ENCODE data around the gene PAK4. TPM values are rescaled to one million over a fixed set of nuclear protein-coding genes. Genes with fewer than 3 reads are reported as not detected.

The PAK4 gene
- total and polyA plus RNA-seq, 2 of the 13 experiments (the other 11 are each of a cell fraction or from before 2014, with no cell fraction given), result 9.5 to 17.8 TPM

DNA sequence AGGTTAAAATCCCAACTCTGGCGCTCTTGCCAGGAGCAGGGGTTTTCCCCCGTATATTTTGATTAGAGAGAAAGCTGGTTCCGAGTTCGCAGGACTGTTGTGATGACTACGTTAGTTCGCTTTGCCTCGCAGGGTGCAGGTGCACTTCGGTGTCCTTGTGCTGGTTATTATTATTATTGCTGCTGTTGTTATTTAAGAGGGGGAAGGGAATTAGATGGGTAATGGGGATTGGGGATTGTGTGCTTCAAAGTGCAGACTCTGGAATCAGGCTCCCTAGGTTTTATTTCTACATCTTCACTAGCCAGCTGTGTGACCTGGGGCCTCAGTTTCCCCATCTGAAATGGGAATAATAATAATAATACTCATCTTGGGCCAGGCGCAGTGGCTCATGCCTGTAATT is 26.2 kb upstream of the PAK4 start:
- H3K27me3 ChIP-seq (ENCODE audit: control insufficient read depth in 1 of 2, insufficient read depth in 2 of 2, low read length in 2 of 2), result no peaks in the 10 kb centered on the region
- H3K9ac ChIP-seq (ENCODE audit: insufficient read depth, low read depth, low read length), result no peak overlapping the region
- H3K4me2 ChIP-seq (ENCODE audit: low read depth, low read length), result no peak overlapping the region
- no peaks in the 10 kb centered on the region for H4K20me1 ChIP-seq (ENCODE audit: insufficient read depth, low read length)
- H3K4me1 ChIP-seq (ENCODE audit: insufficient read depth, low read length), result peaks cover 22% of the 10 kb centered on the region
- no peak overlapping the region for H3K4me3 ChIP-seq (replicated peaks in 1 of 3; ENCODE audit: insufficient read depth in 1 of 3, low read depth in 2 of 3, low read length in 3 of 3)
- no TSS peak for BruUV-seq (replicated peaks)
- H3K27ac ChIP-seq (ENCODE audit: extremely low read length, insufficient read depth, low read length), result no peak overlapping the region
- H3K79me2 ChIP-seq (ENCODE audit: insufficient read depth, low read length), result no peaks in the 10 kb centered on the region
- CTCF ChIA-PET (ENCODE audit: low intra/inter-chr PET ratio, low total read pairs), result no interaction called here
- intact Hi-C loops (cut with micrococcal nuclease; ENCODE audit: unreplicated experiment) (no loop called here), in situ Hi-C loops (cut with HindIII; ENCODE audit: extremely low pct_ligation_motif_present, low pct_unique_long_range_greater_than_20kb) (no loop called here)
- 78% methylated on average over 9 of the region's 9 CpGs for WGBS (ENCODE audit: low lambda C conversion rate)
- ATAC-seq (no peak), DNase-seq (ENCODE audit: low spot score) (no peak), FAIRE-seq (no peak)
- POLR2A ChIA-PET, result no interaction called here
- no peaks in the 10 kb centered on the region for H3K36me3 ChIP-seq (replicated peaks in 1 of 2; ENCODE audit: control insufficient read depth in 1 of 2, insufficient read depth in 2 of 2, low read length in 2 of 2)
- no peak overlapping the region for H2AFZ ChIP-seq (ENCODE audit: low read length)
- no peaks in the 10 kb centered on the region for H3K9me3 ChIP-seq (ENCODE audit: low read length)
- TF ChIP-seq MED1 (CRISPR knock-in tag; IDR thresholded peaks at IDR 0.05) (no peak), ZNF749 (CRISPR knock-in tag; IDR thresholded peaks at IDR 0.05; ENCODE audit: borderline replicate concordance) (no peak), KAT7 (CRISPR knock-in tag; IDR thresholded peaks at IDR 0.05; ENCODE audit: borderline replicate concordance) (no peak), ZNF674 (CRISPR knock-in tag; IDR thresholded peaks at IDR 0.05; ENCODE audit: low read depth) (no peak), ZNF660 (CRISPR knock-in tag; IDR thresholded peaks at IDR 0.05; ENCODE audit: borderline replicate concordance, low read depth) (no peak), AGO1 (IDR thresholded peaks at IDR 0.05; ENCODE audit: low read depth, low read length, poor library complexity, severe bottlenecking) (no peak), PRMT3 (CRISPR knock-in tag; IDR thresholded peaks at IDR 0.05; ENCODE audit: borderline replicate concordance, low read depth) (no peak), KLF16 (CRISPR knock-in tag; IDR thresholded peaks at IDR 0.05) (no peak), ZFP90 (CRISPR knock-in tag; IDR thresholded peaks at IDR 0.05; ENCODE audit: borderline replicate concordance) (no peak), ELF1 (CRISPR knock-in tag; IDR thresholded peaks at IDR 0.05) (no peak), ZBTB20 (CRISPR knock-in tag; IDR thresholded peaks at IDR 0.05; ENCODE audit: borderline replicate concordance, low read depth) (no peak)
- TF ChIP-seq, protein P1, sequence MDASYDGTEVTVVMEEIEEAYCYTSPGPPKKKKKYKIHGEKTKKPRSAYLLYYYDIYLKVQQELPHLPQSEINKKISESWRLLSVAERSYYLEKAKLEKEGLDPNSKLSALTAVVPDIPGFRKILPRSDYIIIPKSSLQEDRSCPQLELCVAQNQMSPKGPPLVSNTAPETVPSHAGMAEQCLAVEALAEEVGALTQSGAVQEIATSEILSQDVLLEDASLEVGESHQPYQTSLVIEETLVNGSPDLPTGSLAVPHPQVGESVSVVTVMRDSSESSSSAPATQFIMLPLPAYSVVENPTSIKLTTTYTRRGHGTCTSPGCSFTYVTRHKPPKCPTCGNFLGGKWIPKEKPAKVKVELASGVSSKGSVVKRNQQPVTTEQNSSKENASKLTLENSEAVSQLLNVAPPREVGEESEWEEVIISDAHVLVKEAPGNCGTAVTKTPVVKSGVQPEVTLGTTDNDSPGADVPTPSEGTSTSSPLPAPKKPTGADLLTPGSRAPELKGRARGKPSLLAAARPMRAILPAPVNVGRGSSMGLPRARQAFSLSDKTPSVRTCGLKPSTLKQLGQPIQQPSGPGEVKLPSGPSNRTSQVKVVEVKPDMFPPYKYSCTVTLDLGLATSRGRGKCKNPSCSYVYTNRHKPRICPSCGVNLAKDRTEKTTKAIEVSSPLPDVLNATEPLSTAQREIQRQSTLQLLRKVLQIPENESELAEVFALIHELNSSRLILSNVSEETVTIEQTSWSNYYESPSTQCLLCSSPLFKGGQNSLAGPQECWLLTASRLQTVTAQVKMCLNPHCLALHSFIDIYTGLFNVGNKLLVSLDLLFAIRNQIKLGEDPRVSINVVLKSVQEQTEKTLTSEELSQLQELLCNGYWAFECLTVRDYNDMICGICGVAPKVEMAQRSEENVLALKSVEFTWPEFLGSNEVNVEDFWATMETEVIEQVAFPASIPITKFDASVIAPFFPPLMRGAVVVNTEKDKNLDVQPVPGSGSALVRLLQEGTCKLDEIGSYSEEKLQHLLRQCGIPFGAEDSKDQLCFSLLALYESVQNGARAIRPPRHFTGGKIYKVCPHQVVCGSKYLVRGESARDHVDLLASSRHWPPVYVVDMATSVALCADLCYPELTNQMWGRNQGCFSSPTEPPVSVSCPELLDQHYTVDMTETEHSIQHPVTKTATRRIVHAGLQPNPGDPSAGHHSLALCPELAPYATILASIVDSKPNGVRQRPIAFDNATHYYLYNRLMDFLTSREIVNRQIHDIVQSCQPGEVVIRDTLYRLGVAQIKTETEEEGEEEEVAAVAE (CRISPR knock-in tag; IDR thresholded peaks at IDR 0.05; ENCODE audit: borderline replicate concordance), result no peak
- TF ChIP-seq, protein P2, sequence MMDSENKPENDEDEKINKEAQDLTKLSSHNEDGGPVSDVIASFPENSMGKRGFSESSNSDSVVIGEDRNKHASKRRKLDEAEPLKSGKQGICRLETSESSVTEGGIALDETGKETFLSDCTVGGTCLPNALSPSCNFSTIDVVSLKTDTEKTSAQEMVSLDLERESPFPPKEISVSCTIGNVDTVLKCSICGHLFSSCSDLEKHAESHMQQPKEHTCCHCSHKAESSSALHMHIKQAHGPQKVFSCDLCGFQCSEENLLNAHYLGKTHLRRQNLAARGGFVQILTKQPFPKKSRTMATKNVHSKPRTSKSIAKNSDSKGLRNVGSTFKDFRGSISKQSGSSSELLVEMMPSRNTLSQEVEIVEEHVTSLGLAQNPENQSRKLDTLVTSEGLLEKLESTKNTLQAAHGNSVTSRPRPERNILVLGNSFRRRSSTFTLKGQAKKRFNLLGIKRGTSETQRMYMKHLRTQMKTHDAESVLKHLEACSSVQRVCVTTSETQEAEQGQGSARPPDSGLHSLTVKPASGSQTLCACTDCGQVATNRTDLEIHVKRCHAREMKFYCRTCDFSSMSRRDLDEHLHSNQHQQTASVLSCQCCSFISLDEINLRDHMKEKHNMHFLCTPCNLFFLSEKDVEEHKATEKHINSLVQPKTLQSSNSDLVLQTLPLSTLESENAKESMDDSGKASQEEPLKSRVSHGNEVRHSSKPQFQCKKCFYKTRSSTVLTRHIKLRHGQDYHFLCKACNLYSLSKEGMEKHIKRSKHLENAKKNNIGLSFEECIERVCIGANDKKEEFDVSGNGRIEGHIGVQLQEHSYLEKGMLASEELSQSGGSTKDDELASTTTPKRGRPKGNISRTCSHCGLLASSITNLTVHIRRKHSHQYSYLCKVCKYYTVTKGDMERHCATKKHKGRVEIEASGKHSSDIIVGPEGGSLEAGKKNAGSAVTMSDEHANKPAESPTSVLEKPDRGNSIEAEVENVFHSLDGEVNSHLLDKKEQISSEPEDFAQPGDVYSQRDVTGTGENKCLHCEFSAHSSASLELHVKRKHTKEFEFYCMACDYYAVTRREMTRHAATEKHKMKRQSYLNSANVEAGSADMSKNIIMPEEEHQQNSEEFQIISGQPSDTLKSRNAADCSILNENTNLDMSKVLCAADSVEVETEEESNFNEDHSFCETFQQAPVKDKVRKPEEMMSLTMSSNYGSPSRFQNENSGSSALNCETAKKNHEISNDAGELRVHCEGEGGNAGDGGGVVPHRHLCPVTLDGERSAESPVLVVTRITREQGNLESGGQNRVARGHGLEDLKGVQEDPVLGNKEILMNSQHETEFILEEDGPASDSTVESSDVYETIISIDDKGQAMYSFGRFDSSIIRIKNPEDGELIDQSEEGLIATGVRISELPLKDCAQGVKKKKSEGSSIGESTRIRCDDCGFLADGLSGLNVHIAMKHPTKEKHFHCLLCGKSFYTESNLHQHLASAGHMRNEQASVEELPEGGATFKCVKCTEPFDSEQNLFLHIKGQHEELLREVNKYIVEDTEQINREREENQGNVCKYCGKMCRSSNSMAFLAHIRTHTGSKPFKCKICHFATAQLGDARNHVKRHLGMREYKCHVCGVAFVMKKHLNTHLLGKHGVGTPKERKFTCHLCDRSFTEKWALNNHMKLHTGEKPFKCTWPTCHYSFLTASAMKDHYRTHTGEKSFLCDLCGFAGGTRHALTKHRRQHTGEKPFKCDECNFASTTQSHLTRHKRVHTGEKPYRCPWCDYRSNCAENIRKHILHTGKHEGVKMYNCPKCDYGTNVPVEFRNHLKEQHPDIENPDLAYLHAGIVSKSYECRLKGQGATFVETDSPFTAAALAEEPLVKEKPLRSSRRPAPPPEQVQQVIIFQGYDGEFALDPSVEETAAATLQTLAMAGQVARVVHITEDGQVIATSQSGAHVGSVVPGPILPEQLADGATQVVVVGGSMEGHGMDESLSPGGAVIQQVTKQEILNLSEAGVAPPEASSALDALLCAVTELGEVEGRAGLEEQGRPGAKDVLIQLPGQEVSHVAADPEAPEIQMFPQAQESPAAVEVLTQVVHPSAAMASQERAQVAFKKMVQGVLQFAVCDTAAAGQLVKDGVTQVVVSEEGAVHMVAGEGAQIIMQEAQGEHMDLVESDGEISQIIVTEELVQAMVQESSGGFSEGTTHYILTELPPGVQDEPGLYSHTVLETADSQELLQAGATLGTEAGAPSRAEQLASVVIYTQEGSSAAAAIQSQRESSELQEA (CRISPR knock-in tag; IDR thresholded peaks at IDR 0.05; ENCODE audit: not compliant biosample characterization), result no peak

Data from HepG2 (cell line).